ENCODE data around the gene PCSK5.

DNA sequence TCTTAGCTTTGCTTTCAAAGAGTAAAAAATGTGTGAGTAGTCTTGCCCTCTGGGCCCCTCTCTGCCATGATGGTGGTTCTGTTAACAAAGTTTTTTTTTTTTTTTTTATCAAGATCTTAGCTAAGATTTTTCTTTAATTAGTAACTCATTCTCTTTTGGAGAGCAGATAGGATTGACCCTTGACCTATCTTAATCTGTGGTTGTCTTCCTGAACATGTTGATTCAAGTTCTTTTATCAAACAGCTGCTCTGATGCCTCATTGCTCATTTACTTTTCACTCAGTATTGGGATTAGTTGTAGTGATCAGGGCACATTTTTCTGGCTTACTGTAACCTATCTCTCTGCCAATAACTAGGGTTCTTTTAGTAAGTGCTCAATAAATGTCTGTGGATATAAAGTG lies 106.3 kb downstream of the PCSK5 start:
- TF ChIP-seq, protein P1, sequence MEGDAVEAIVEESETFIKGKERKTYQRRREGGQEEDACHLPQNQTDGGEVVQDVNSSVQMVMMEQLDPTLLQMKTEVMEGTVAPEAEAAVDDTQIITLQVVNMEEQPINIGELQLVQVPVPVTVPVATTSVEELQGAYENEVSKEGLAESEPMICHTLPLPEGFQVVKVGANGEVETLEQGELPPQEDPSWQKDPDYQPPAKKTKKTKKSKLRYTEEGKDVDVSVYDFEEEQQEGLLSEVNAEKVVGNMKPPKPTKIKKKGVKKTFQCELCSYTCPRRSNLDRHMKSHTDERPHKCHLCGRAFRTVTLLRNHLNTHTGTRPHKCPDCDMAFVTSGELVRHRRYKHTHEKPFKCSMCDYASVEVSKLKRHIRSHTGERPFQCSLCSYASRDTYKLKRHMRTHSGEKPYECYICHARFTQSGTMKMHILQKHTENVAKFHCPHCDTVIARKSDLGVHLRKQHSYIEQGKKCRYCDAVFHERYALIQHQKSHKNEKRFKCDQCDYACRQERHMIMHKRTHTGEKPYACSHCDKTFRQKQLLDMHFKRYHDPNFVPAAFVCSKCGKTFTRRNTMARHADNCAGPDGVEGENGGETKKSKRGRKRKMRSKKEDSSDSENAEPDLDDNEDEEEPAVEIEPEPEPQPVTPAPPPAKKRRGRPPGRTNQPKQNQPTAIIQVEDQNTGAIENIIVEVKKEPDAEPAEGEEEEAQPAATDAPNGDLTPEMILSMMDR (IDR thresholded peaks at IDR 0.05; ENCODE audit: borderline replicate concordance, extremely low read depth, low read length, poor library complexity, severe bottlenecking) = no peak
- no peak for TF ChIP-seq EZH2 (IDR thresholded peaks at IDR 0.05; ENCODE audit: borderline replicate concordance, low read depth, low read length, severe bottlenecking)

All from DND-41 (cell line).